GM18870 (cell line): ENCODE measurements around the gene KIF2C.
"Not testable (repeated sequence)": the region's sequence is repeated elsewhere in the genome, so short reads cannot be mapped to it uniquely, and the experiment has no call there.

Experiments
- ATAC-seq: cut with Tn5 transposase; IDR thresholded peaks from one replicate; pipeline ENCODE4 v1.9.1; 2021; ENCODE audit warnings: moderate library complexity; ENCODE audit not compliant: unreplicated experiment

Gene KIF2C

GRCh38 chr1:44718091-44718490, 21.5 kb upstream of the KIF2C start:
- no peak for ATAC-seq

GRCh38 chr1:44719318-44719717, 20.3 kb upstream of the KIF2C start:
- no peak for ATAC-seq

- ATAC-seq = no peak
Observed at GRCh38 chr1:44720281-44720680, 19.4 kb upstream of the KIF2C start.

GRCh38 chr1:44721485-44722361, 17.9 kb upstream of the KIF2C start:
- ATAC-seq = peak; percentile 77

- no peak for ATAC-seq
Observed at GRCh38 chr1:44723064-44723463, 16.6 kb upstream of the KIF2C start.

GRCh38 chr1:44723496-44724295, 15.9 kb upstream of the KIF2C start:
- no peak for ATAC-seq

- no peak for ATAC-seq
Observed at GRCh38 chr1:44724296-44724954, 15.2 kb upstream of the KIF2C start.

GRCh38 chr1:44724955-44725698, 14.5 kb upstream of the KIF2C start:
- no peak for ATAC-seq

GRCh38 chr1:44730741-44731512, 8.7 kb upstream of the KIF2C start, which contains the start of gene RNU5D-1:
RNU5D-1 (minus strand) TSS chr1:44731170.
- peak; percentile 79 for ATAC-seq

- ATAC-seq = no peak
Observed at GRCh38 chr1:44733365-44733764, 6.3 kb upstream of the KIF2C start.

GRCh38 chr1:44733784-44734183, 5.9 kb upstream of the KIF2C start:
- no peak for ATAC-seq

GRCh38 chr1:44735992-44736391, 3.6 kb upstream of the KIF2C start:
- ATAC-seq = no peak

GRCh38 chr1:44738953-44739306, 707 bp upstream of the KIF2C start:
- not testable (repeated sequence) for ATAC-seq

GRCh38 chr1:44740179-44740617, 561 bp downstream of the KIF2C start:
- ATAC-seq = no peak

- ATAC-seq = no peak
Observed at GRCh38 chr1:44743211-44743610, 3.6 kb downstream of the KIF2C start.

- ATAC-seq = no peak
Observed at GRCh38 chr1:44747878-44748277, 8.2 kb downstream of the KIF2C start.

GRCh38 chr1:44757420-44757819, 17.8 kb downstream of the KIF2C start:
- ATAC-seq = no peak

- no peak for ATAC-seq
Observed at GRCh38 chr1:44759077-44759476, 19.4 kb downstream of the KIF2C start.

- no peak for ATAC-seq
Observed at GRCh38 chr1:44760876-44761275, 21.2 kb downstream of the KIF2C start.

GRCh38 chr1:44766421-44766820, 26.8 kb downstream of the KIF2C start:
- ATAC-seq = not testable (repeated sequence)
